C4-2B (cell line): ENCODE results near the gene USP2.
"Not testable (repeated sequence)": the region's sequence is repeated elsewhere in the genome, so short reads cannot be mapped to it uniquely, and the experiment has no call there.

Experiments used
- H3K27ac ChIP-seq: fragments of 450-650 bp; 2 replicates; pipeline ENCODE4 v1.5.1; 2017
- CTCF ChIP-seq: fragments of 450-650 bp; conservative IDR thresholded peaks from 2 replicates; pipeline ENCODE4 v1.5.1; 2017; ENCODE audit warnings: mild to moderate bottlenecking
- ZFX ChIP-seq: fragments of 450-650 bp; IDR thresholded peaks from 2 replicates; pipeline ENCODE4 v1.6.1; 2017

USP2 gene

GRCh38 chr11:119396835-119397234 is 15.3 kb upstream of the USP2 start:
- TF ChIP-seq ZFX (no peak), CTCF (no peak)
- H3K27ac ChIP-seq: no peak overlapping the region

GRCh38 chr11:119391275-119391674 is 9.8 kb upstream of the USP2 start:
- no peak for TF ChIP-seq CTCF
- TF ChIP-seq ZFX: no peak
- H3K27ac ChIP-seq: no peak overlapping the region

GRCh38 chr11:119389611-119390254 is 8.2 kb upstream of the USP2 start:
- peak; percentile 51 for TF ChIP-seq CTCF
- no peak for TF ChIP-seq ZFX
- no peak overlapping the region for H3K27ac ChIP-seq

GRCh38 chr11:119388103-119388502 is 6.6 kb upstream of the USP2 start:
- TF ChIP-seq CTCF: no peak
- no peak for TF ChIP-seq ZFX
- no peak overlapping the region for H3K27ac ChIP-seq

GRCh38 chr11:119384332-119384731 is 2.8 kb upstream of the USP2 start:
- H3K27ac ChIP-seq: no peak overlapping the region
- TF ChIP-seq ZFX (no peak), CTCF (no peak)

- not testable (repeated sequence) for H3K27ac ChIP-seq
These were observed 1.0 kb upstream of the USP2 start for GRCh38 chr11:119382513-119382912.

GRCh38 chr11:119382101-119382500 is 611 bp upstream of the USP2 start:
- no peak overlapping the region for H3K27ac ChIP-seq

More at GRCh38 chr11:119382101-119382500, 611 bp upstream of the USP2 start:
- TF ChIP-seq ZFX: no peak
- TF ChIP-seq CTCF: no peak
